Urinary bladder (tissue), 4 donors: Measurements from ENCODE around the gene ASCC3. TPM values are rescaled to one million over a fixed set of nuclear protein-coding genes. Genes with fewer than 3 reads are reported as not detected.
"Not testable (repeated sequence)": the region's sequence is repeated elsewhere in the genome, so short reads cannot be mapped to it uniquely, and the experiment has no call there.

Source experiments
- DNase-seq: peaks from one replicate; pipeline ENCODE4 v3.0.0-alpha.2; 2015; ENCODE audit errors: extremely low spot score
- H3K27ac ChIP-seq: one replicate; pipeline ENCODE4 v1.5.1; 2013; ENCODE audit warnings: low read depth, mild to moderate bottlenecking, moderate library complexity
- H3K36me3 ChIP-seq: one replicate; pipeline ENCODE4 v1.6.1; 2013; ENCODE audit warnings: mild to moderate bottlenecking, moderate library complexity; ENCODE audit not compliant: insufficient read depth
- H3K4me1 ChIP-seq: one replicate; pipeline ENCODE4 v1.6.1; 2013; ENCODE audit warnings: mild to moderate bottlenecking, moderate library complexity; ENCODE audit not compliant: insufficient read depth
- H3K4me3 ChIP-seq: one replicate; pipeline ENCODE4 v1.5.1; 2013; ENCODE audit warnings: low read depth, low read length
- WGBS: extraction: QIAGEN DNeasy Blood & Tissue Kit; methylation state at CpG from one replicate; pipeline ENCODE4 v1.1.7; 2013; 5-methylcytosine and 5-hydroxymethylcytosine counted together
- polyA plus RNA-seq: library from polyadenylated mRNA; stranded (reverse); fragments of 200-250 nt; gene quantifications from one replicate; pipeline ENCODE4 v1.2.3, GENCODE V29; 2013
- total RNA-seq: library from RNA; depleted of rRNA; stranded (reverse); fragments of >200 nt; gene quantifications from one replicate; pipeline ENCODE4 v1.2.3, GENCODE V29; 2014
- donor health status: healthy with polysubstance abuse.
- donor health status: healthy.

Gene ASCC3
- total and polyA plus RNA-seq, 2 donors = 12.3 to 89.5 TPM

- Histone ChIP-seq H3K4me3 (no peak overlapping the region), H3K27ac (no peak overlapping the region), H3K4me1 (no peaks in the 10 kb centered on the region), H3K36me3 (no peaks in the 10 kb centered on the region)
- 95% methylated on average over 2 of the region's 2 CpGs for WGBS
- no peak for DNase-seq
These were observed 19.1 kb downstream of the ASCC3 start for GRCh38 chr6:100862063-100862462.

GRCh38 chr6:100856146-100856545 is 25.0 kb downstream of the ASCC3 start:
- Histone ChIP-seq H3K36me3 (peaks cover 2% of the 10 kb centered on the region), H3K4me3 (no peak overlapping the region), H3K4me1 (no peaks in the 10 kb centered on the region), H3K27ac (no peak overlapping the region)
- DNase-seq = no peak

GRCh38 chr6:100851819-100852218 is 29.3 kb downstream of the ASCC3 start:
- 98% methylated on average over 12 of the region's 12 CpGs for WGBS
- no peak for DNase-seq
- Histone ChIP-seq H3K27ac (no peak overlapping the region), H3K4me3 (no peak overlapping the region), H3K4me1 (no peaks in the 10 kb centered on the region), H3K36me3 (peaks cover 2% of the 10 kb centered on the region)

- Histone ChIP-seq H3K36me3 (peaks cover 2% of the 10 kb centered on the region), H3K27ac (no peak overlapping the region), H3K4me3 (no peak overlapping the region), H3K4me1 (no peaks in the 10 kb centered on the region)
- DNase-seq = no peak
- 90% methylated on average over 2 of the region's 2 CpGs for WGBS
These were observed 31.0 kb downstream of the ASCC3 start for GRCh38 chr6:100850174-100850573.

GRCh38 chr6:100846276-100846675 is 34.9 kb downstream of the ASCC3 start:
- WGBS = 41% methylated on average over 2 of the region's 2 CpGs
- no peak overlapping the region for H3K4me3 ChIP-seq
- DNase-seq = no peak
- no peaks in the 10 kb centered on the region for H3K36me3 ChIP-seq
- no peaks in the 10 kb centered on the region for H3K4me1 ChIP-seq
- no peak overlapping the region for H3K27ac ChIP-seq

- Histone ChIP-seq H3K36me3 (no peaks in the 10 kb centered on the region), H3K4me3 (no peak overlapping the region), H3K4me1 (no peaks in the 10 kb centered on the region), H3K27ac (no peak overlapping the region)
- DNase-seq = no peak
- WGBS = 45% methylated on average over 1 of the region's 1 CpG
These were observed 35.5 kb downstream of the ASCC3 start for GRCh38 chr6:100845676-100846075.

GRCh38 chr6:100839419-100839818 is 41.7 kb downstream of the ASCC3 start:
- H3K36me3 ChIP-seq = no peaks in the 10 kb centered on the region
- 100% methylated on average over 1 of the region's 1 CpG for WGBS

GRCh38 chr6:100838011-100838410 is 43.1 kb downstream of the ASCC3 start:
- Histone ChIP-seq H3K4me3 (no peak overlapping the region), H3K36me3 (no peaks in the 10 kb centered on the region), H3K27ac (no peak overlapping the region), H3K4me1 (no peaks in the 10 kb centered on the region)
- DNase-seq = no peak

More at GRCh38 chr6:100839419-100839818, 41.7 kb downstream of the ASCC3 start:
- no peak overlapping the region for H3K4me3 ChIP-seq
- DNase-seq = no peak
- no peak overlapping the region for H3K27ac ChIP-seq
- H3K4me1 ChIP-seq = no peaks in the 10 kb centered on the region

- DNase-seq = no peak
- Histone ChIP-seq H3K27ac (no peak overlapping the region), H3K4me3 (no peak overlapping the region), H3K36me3 (no peaks in the 10 kb centered on the region), H3K4me1 (no peaks in the 10 kb centered on the region)
- WGBS = 84% methylated on average over 5 of the region's 5 CpGs
These were observed 47.1 kb downstream of the ASCC3 start for GRCh38 chr6:100833972-100834574.

- WGBS = 99% methylated on average over 27 of the region's 27 CpGs
- H3K4me3 ChIP-seq, H3K27ac ChIP-seq, H3K4me1 ChIP-seq, DNase-seq, H3K36me3 ChIP-seq: not testable (repeated sequence)
These were observed 52.0 kb downstream of the ASCC3 start for GRCh38 chr6:100829077-100829595.

GRCh38 chr6:100823041-100823440 is 58.1 kb downstream of the ASCC3 start:
- Histone ChIP-seq H3K36me3 (no peaks in the 10 kb centered on the region), H3K27ac (no peak overlapping the region), H3K4me1 (no peaks in the 10 kb centered on the region), H3K4me3 (no peak overlapping the region)
- WGBS = 86% methylated on average over 5 of the region's 5 CpGs
- DNase-seq = no peak

GRCh38 chr6:100818066-100818465 is 63.1 kb downstream of the ASCC3 start:
- H3K36me3 ChIP-seq = no peaks in the 10 kb centered on the region
- H3K4me3 ChIP-seq = no peak overlapping the region
- DNase-seq = no peak
- H3K4me1 ChIP-seq = no peaks in the 10 kb centered on the region
- no peak overlapping the region for H3K27ac ChIP-seq
- 93% methylated on average over 2 of the region's 2 CpGs for WGBS

GRCh38 chr6:100810015-100810414 is 71.1 kb downstream of the ASCC3 start:
- 86% methylated on average over 2 of the region's 2 CpGs for WGBS
- no peak overlapping the region for H3K4me3 ChIP-seq
- no peaks in the 10 kb centered on the region for H3K36me3 ChIP-seq
- no peak overlapping the region for H3K27ac ChIP-seq
- no peaks in the 10 kb centered on the region for H3K4me1 ChIP-seq
- no peak for DNase-seq

- 98% methylated on average over 1 of the region's 1 CpG for WGBS
These were observed 71.8 kb downstream of the ASCC3 start for GRCh38 chr6:100809346-100809745.

More at GRCh38 chr6:100809346-100809745, 71.8 kb downstream of the ASCC3 start:
- no peaks in the 10 kb centered on the region for H3K4me1 ChIP-seq
- no peak overlapping the region for H3K27ac ChIP-seq
- no peaks in the 10 kb centered on the region for H3K36me3 ChIP-seq
- H3K4me3 ChIP-seq = no peak overlapping the region
- no peak for DNase-seq
